ENCODE data around the gene AOPEP.
A peak's percentile ranks its signal among the peaks of the same experiment; 100 is the strongest.

The AOPEP gene

DNA sequence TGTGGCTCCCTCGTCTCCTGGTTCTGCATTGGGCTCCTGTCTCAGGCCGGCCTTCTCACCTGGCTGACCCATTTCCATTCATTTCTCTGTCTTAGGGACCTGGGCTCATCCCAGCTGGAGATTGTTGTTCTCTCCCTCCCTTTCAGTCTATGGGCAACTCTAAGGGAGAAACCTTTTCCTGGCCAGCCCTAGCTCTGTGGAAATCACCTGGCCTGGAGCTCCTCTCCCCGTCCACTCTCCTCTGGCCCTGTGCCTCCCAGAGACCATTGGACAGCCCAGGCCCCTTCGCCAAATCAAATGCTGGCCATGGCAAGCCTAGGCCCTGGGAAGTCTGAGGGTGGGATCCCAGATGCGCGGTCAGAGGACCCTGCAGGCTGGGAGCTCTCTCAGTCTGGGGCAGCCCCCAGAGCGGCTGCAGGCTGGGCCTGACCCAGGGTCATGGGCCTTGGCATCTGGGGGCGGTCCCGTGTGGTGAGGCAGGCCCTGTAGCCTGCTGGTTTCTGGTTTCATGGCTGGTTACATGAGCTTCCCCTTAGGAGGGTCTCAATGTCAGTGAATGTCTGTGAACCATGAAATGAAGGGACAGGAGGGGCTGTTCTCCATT lies 253.5 kb downstream of the AOPEP start:
- no peak for DNase-seq

DNA sequence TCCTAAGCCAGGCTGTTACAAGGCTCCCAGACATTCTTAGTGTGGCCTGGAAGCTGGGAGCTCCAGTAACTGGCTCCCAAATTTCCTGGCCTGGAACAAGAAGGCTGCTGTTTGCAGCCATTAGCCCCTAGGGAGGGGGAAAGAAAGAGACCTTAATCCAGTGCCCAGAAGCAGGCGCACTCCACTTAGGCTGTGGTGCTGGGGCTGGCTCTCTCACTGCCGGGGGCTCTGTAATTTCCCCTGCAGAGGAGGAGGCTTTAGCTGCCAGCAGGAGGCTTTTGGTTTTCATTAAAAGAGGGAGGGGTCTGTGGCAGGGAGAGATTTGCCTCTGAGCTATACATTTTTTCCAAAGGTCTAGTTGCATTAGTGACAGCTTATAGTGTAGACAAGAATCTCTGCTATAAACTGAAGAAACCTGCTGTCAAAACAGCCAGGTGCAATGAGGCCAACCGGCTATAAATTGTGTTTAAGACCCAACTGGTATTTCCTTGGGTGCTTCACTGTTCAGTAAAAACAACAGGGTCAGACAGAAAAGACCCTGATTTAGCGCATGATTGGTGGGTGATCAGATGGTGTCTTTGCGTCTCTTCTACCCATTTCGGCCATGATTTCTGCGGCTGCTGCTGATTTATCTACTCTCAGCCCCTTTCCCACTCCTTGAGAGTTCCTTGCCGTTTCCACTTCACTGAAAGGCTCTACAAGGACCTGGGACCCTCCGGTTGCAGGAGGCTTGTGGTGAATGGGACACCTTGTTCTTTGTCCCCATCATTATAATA lies 254.6 kb downstream of the AOPEP start:
- DNase-seq, result no peak

DNA sequence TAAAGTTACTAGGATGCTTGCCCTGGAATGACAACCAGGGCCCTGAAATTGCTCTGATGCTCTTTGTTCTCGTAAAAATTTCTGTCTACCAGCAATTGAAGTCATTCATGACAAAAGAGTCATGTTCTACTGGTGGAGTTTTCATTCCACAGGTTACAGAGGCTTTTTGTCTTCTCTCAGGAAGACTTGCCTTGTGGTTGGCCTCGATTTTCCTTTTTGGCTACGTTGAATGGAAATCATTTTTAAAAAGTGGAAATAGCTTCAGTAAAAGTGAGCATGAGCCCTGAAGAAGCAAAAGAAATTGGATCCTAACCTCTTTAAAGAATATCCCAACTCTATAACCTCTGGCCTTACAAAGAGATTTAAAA lies 255.2 kb downstream of the AOPEP start:
- no peak for DNase-seq

DNA sequence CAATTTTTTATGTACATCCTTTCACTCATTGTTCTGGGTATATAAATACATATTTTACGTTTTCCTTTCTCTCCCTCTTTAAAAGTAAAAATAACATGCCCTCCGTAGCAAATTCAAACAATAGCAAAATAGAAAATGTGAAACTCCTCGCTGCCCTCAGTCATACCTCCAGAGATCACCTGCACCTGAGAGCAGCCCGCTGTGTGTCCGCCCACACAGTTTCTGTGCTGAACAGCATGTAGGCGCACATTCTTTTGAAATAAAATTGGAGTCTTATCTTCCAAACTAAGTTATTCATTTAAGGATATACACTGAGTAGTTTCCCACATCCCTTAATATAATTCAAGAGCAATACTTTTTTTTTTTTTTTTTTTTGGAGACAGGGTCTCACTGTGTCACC lies 255.7 kb downstream of the AOPEP start:
- DNase-seq, result no peak

DNA sequence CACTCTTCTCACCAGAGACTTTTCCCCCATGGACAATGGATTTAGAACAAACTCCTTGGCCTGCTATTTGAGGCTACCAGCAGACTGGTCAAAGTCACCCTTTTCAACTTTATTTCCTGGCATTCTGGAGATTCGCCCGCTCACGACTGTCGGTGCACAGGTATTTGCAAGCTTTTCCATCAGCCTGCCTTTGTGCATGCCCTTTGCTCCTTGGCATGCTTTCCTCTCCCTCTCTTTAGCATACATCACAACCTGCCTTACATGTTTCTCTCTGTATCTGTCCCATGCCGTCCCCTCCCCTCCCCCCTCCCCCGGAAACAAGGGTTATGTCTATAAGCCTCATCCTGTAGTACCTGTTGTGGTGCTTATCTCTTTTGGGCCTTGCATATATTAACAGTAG lies 257.1 kb downstream of the AOPEP start:
- no peak for DNase-seq

DNA sequence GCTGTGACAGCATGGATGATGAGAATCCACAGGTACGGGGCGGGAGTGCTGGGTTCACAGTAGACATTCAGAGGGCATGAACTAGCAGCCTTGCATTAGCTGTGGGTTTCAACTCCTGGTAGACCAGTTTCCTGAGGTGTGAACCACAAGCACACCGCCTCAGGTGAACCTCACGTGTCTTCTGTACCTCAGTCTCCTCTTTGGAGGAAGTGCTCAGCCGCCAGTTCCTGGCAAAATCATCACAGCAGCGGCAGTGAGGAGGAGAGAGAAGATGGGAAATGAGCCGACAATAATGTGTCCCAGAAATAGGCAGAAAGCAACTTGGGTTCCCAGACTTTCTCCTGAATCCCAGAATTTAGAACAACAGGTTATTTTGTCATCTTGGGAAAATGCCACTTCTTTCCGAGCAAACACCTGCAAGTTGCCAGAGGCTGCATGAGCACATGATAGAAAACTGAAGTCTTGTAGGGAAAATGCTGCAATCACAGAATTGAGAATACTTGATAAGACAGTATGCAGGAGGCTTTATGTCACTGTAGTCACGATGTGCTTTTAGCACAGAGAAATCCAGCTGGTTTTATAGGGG lies 258.5 kb downstream of the AOPEP start:
- DNase-seq, result no peak

DNA sequence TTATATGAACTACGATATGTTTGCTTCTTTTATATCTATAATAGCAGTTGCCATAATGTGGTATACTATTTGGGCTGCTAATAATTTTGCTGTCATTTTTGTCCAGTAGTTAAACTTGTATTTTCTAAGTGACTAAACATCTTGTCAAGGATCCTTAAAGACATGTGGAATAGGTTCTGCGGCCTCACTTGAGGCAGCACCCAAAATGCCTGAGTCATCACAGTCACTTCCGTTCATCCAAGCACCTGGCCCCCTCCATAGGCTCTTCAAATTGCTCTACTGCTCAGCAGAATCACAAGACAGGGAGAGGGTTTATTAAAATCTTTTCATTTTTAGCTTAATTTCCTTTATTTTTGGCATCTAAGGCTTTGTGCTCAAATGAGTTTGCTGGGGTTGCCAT lies 259.1 kb downstream of the AOPEP start:
- DNase-seq, result no peak

DNA sequence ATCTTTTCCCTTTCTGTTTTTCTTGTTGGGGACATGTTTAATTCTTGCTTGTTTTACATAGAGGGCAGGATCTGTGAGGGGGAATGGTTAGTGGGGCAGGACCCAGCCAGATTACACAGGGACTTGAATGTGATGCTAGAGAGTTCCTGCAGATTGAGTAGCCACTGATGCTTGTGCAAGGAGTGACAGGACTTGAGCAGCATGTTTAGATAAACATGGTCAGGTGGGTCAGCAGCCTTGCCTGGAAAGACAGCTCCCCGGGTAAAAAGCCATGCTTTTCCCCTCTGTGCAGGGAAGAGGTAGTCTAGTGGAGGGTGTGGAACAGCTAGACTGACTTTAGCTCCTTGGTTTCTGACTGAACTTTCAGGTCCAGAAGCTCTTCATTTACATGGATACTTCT lies 261.2 kb downstream of the AOPEP start:
- DNase-seq, result no peak

DNA sequence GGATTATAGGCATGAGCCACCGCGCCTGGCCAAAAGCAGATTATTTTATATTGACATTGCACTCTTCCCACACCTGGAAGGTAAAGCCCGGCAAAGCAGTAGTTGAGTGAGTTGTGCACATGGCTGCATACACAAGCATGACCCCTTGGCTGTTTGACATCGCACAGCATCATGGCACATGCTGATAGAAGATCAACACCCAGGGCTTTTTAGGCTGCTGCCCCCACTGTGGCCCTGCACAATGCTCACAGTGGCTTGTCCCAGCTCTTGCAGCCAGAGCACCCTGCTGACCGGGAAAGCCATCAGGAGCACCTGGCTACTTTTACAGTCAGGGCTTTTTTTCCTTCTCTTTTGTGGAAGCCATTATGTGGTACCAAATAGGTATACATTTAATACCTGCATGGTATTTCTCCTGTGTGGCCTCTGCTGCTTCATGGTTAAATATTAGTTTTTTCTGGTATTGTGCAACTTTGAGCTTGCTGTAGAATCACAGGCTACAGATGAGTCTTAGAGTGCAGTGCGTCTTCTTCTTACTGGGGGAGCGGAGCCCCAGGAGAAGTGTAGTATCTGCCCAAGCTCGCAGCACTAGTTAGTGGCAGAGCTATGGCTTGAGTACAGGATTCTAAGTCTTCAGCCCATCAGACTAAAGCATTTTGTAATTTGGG lies 264.5 kb downstream of the AOPEP start:
- DNase-seq, result no peak

DNA sequence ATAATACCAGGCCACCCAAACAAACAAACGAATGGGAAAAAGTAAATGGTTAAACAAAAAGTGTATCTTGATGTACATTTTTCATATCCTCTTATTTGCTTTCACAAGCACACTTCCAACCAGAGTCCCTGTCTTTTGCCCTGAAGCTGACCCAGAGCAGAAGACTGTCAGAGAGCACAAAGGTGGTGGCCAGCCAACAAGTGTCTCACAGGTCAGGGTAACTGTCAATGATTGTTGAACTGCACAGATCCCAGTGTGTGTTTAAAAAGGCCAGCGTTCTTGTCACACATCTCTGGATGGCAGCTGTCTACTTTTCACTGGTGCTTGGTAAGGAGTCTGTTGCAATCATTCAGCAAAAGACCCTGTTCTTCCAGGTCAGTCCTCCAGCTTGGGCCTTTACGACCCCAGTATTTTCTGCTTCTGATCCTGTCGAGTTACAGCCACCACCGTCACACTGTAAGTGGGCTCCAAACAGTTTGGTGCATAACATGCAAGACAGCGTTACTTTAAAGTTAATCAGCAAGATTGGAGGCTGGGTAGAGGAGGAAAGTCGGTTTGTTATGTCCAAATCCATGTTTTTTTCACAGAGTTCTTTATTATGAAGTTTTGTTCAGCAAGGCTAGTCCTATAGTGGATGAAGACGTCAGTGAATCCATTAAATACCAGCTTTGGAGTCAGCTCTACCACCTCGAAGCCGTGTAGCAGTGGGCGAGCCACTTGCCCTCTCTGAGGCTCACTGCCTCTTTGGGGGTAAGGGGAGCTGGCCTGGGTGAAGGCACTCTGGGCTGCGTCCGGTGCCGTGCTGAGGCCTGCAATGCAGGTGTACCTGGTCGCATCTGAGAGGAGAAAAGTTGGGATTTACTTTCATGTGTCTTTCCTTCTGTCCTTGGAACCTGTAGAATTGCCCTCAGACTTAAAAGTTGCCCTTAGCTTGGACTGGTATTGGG lies 265.7 kb downstream of the AOPEP start:
- DNase-seq, result no peak

DNA sequence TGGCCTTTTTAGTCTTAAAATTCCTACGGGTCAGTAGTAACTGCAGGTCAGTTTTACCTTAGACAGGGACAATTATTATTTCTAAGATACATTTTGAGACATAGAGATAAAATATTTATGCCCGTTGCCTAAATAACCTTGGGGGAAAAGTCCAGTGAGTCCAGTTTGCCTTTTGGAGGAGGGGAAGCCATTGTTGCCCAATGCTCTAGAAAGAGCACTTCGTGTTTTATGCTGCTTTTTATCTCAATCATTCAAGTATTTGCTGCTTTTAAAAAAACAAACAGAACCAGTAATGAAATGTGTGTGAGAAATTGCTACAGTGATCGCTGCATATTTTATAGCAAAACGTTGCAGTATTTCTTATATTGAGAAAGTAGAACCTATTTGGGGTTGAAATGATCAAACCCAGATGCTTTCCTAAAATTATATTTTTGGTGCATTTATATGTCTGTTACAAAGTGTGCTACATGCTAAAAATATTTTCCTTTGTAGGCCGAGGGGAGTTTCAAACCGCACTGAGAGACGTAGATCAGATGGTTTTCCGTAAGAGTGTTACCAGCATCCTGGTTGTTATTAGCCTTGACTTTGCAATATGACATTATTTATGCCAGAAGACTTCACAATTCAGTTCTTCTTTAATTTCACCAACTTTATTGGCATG lies 266.8 kb downstream of the AOPEP start:
- DNase-seq, result no peak

DNA sequence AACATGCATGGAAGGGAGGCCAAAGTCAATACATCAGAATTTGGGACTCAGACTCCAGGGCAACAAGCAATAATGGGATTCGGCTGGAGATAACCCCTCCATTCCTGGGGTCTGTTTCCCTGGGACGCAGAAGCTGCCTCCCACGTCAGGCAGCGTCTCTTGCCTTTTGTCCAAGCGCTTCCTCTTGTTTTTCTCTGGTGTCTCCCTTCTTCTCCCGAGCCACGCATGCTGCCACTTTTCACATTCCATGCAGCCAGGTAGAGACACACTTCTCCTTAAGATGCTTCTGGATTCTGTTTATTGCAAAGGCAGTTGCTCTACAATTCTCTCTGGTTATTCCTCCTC lies 267.3 kb downstream of the AOPEP start:
- no peak for DNase-seq

DNA sequence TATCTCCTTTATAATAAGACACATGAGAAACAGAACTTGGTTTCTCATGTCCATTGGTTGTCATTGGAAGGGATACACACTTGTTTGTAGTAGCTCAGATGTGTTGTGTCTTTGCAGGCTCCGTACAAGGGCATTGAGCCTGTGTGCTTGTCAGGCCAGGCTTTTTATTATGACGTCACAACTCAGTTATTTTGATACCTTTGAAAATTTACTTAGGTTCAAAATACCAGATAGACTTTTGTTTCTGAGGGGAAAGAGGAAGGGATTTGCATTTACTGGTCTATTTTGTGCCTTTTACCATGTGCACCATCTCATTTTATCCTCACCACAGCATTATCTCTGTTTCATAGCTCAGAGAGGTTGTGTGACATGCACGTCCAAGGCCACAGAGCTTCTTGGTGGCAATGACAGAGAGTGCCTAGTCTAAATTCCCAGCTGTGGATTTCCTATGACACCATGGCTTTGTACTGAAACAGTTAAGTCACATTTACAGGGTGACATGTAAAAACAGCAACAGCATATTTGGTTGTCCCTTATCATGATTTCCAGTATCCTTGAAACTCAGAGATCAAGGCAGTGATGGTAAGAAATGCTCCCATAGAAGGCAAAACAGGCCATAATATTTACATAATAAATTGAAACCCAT lies 268.7 kb downstream of the AOPEP start:
- no peak for DNase-seq

DNA sequence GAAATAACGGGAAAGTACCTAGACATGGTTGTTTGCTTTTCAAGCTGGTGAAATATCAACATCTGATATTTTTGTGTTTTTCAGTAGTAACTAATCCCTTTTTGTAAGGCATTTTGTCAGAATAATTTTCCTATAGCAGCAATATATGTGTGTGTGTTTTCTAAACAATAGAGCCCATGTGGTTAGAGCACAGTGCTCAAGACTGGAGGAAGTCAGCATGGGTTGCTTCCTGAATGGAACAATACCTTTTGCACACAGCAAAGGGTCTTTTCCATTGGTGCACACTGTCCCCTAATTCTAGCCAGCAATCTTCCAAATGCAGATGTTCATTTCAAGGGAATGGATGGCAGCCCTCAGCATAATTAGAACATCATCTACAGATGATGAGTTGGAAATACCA lies 270.1 kb downstream of the AOPEP start:
- DNase-seq, result no peak

DNA sequence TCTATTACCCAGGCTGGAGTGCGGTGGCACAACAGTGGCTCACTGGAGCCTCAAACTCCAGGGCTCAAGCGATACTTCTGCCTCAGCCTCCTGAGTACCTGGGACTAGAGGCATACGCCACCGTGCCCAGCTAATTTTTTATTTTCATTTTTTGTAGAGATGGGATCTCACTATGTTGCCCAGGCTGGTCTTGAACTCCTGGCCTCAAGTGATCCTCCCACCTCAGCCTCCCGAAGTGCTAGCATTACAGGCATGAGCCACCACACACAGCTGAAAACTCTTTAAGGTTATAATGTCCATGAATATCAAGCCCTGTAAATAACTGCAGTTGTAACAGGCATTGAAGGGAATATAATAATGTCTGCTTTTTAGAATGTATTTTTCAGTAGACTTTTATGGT lies 271.2 kb downstream of the AOPEP start:
- DNase-seq, result no peak

DNA sequence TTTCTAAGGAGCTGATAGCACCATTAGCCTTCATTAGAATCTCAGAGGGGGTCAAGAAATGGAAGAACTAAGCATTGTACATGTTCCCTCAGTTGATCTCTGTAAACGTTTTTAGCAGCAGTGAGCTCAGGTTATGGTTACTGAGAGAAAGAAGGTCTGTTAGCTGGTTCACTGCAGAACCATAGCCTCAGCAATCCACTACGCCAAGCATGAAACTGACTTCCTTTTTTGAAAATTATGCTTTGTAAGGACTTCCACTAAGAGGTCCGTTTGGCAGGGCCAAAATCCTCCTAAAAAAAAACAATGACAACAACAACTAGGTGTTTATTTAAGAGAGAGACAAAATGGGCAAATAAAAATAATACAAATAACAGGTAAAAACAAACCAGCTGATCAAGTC lies 273.3 kb downstream of the AOPEP start:
- DNase-seq, result peak; percentile 5

DNA sequence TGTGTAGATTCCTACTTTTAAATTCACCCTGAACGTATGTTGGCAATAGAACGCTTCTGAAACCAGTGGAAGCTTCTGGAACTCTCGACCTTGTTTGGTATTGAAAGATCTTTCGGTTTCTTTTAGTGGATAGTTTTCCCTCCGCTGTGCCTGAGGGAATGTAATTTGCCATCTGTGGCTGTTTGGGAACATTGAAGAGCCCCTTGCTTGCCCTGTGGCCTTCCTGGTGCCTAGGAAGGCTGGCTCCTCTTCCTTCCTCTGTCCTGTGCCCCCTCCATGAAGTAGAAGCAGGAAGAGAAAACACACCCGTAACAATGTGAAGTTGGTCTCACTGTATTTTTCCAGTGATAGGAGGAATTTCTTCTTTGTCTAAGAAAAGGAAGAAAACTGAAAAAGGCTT lies 274.3 kb downstream of the AOPEP start:
- no peak for DNase-seq

DNA sequence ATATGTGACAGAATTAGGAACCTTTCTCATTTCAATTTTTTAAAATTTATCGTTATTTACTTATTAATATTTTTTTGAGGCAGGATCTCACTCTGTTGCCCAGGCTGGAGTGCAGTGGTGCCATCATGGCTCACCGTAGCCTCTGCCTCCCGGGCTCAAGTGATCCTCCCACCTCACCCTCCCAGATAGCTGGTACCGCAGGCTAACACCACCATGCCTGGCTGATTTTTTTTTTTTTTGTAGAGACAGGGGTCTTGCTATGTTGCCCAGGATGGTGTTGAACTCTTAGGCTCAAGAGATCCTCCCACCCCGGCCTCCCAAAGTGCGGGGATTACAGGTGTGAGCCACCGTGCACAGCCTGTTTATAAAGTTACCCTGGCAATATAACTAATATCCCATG lies 275.2 kb downstream of the AOPEP start:
- DNase-seq, result no peak

DNA sequence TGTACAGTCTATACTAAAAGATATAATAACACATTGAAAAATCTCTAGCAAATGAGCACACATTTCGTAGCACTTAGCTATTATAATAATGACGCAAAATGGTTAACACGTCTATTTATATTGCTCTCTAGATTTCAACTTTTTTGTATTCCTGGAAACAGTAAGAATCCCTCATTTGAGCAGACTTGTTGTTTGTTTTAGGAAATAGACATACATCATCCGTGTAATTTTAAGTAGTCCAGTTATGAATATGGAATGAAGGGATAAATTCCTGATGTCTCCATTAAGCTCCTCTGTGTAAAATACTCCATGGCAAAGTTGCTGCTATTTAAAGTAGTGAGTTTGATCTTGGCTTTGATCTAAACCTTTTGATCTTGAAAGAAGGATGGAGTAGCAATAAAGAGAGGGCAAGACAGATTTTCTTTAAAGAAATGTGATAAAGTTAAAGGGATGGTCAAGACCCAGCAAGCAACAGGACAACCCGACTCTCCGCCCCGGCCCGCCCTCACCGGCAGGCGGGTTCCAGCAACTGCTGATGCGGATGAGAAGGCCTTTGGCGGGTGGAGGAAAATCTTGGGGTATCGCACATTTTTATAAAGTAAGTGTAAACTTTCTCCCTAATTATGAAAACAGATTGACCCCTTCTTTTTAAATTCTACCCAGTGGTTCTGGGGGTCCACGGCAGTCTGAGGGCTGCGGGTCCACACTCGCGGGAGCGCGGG lies 277.4 kb downstream of the AOPEP start:
- peak; percentile 5 for DNase-seq

DNA sequence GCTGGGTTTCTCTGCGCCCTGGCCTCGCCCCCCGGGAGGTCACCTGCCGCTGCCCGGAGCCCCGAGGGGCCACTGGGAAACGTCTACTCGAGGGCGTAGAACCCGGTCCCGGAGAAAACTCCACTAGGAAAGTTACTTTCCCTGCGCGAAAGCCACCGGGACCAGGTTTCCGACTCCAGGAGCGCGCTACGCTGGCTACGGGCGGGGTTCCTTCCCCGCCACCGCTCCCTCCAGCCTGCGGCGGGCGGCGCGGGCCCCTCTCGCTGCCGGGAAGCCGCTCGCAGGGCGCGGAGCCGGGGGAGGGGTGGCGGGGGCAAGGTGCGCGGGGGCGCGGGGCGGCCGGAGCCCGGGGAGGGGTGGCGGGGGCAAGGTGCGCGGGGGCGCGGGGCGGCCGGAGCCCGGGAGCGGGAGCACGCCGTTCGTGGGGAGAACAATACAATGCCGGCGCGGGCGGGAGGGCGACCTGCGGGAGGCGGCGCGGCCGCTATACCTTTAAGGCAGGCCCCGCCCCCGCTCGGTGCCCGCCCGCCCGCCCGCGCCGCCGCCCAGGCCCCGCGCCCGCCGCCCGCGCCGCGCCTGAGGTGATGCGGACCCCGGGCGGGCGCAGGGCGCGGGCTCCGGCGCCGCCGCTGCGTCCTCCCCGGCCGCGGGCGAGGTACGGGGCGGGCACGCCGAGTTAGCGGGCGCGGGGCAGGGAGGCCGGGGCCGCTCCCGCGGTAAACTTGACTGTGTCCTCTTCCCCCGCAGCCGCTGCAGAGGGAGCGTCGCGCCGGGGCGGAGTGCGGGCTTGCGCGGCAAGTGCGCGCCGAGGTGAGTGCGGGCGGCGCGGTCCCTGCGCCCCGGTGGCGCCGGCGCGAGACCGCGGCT lies 278.1 kb downstream of the AOPEP start:
- peak; percentile 15 for DNase-seq
